GM12878 (cell line): ENCODE data around the gene DGKQ.

Experiments
- PBX3 ChIP-seq: IDR thresholded peaks from 2 replicates; pipeline ENCODE4 v1.6.1; 2011; ENCODE audit warnings: mild to moderate bottlenecking, low read depth, low read length, moderate library complexity; ENCODE audit not compliant: insufficient replicate concordance
- ZNF384 ChIP-seq: IDR thresholded peaks from 2 replicates; pipeline ENCODE4 v1.6.1; 2012; ENCODE audit warnings: low read depth, mild to moderate bottlenecking, low read length, improper control_type of control experiment, borderline replicate concordance

GRCh38 chr4:917466-917865 is 55.9 kb downstream of the DGKQ start:
- no peak for TF ChIP-seq PBX3
- TF ChIP-seq ZNF384, result no peak
